Gastrocnemius medialis (tissue), 4 donors: Measurements from ENCODE around the gene SYNJ2.

Experiments used
- CTCF ChIP-seq, 5 experiments: fragments of 450-650 bp in 3 of 5; fragments of 200-600 bp in 2 of 5; sonication (generic) in 2 of 5; IDR thresholded peaks in 4 of 5; conservative IDR thresholded peaks in 1 of 5; 1 replicate in 4 of 5; 2 replicates in 1 of 5; pipeline ENCODE4 v1.5.1; 2016 to 2019; ENCODE audit warnings: antibody characterized with exemption in 5 of 5, mild to moderate bottlenecking in 3 of 5, moderate library complexity in 3 of 5
- POLR2A ChIP-seq, 2 donors: fragments of 450-650 bp; IDR thresholded peaks; one replicate each; pipeline ENCODE4 v1.6.1; 2017; ENCODE audit warnings: antibody characterized with exemption in 2 of 2, mild to moderate bottlenecking in 2 of 2, moderate library complexity in 2 of 2

GRCh38 chr6:158115102-158115501, 133.4 kb downstream of the SYNJ2 start:
- no peak for TF ChIP-seq CTCF (IDR thresholded peaks at IDR 0.05 in 4 of 5, conservative IDR thresholded peaks at IDR 0.05 in 1 of 5)
- no peak for TF ChIP-seq POLR2A (IDR thresholded peaks at IDR 0.05)
